ENCODE measurements around the gene BRINP1. TPM values are rescaled to one million over a fixed set of nuclear protein-coding genes. Genes with fewer than 3 reads are reported as not detected.

Gene BRINP1
- total RNA-seq, 2 donors from 2014 or later: 1.0 TPM; not detected in 1

DNA sequence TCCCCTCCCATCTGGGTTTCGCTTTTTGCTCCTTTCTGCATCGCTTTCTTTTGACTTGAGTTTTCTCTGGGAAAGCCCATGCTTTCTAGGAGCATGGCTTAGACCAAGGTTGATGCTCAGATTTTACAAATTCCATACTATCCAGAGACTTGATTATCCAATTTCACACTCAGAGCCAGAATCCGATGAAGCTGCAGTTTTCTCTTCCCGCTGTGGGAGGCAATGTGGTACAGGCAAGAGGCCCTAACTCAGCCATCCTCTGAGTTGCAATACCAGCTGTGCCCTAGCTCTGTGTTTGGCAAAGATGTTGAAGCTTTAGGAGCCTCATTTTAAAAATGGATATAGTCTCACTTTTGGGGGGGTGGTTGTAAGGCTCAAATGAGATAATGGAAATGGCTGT is 85.1 kb downstream of the BRINP1 start:
- 53 to 58% methylated on average over 4 of the region's 4 CpGs for WGBS, 2 donors
- DNase-seq (no peak), ATAC-seq (no peak)
- Histone ChIP-seq H3K27ac (no peak overlapping the region), H3K27me3 (no peaks in the 10 kb centered on the region), H3K4me3 (no peak overlapping the region), H3K36me3 (replicated peaks in 1 of 2; ENCODE audit: insufficient read depth in 1 of 2, low read depth in 2 of 2) (no peaks in the 10 kb centered on the region), H3K4me1 (no peaks in the 10 kb centered on the region), H3K9me3 (no peaks in the 10 kb centered on the region)
- TF ChIP-seq, protein P1, sequence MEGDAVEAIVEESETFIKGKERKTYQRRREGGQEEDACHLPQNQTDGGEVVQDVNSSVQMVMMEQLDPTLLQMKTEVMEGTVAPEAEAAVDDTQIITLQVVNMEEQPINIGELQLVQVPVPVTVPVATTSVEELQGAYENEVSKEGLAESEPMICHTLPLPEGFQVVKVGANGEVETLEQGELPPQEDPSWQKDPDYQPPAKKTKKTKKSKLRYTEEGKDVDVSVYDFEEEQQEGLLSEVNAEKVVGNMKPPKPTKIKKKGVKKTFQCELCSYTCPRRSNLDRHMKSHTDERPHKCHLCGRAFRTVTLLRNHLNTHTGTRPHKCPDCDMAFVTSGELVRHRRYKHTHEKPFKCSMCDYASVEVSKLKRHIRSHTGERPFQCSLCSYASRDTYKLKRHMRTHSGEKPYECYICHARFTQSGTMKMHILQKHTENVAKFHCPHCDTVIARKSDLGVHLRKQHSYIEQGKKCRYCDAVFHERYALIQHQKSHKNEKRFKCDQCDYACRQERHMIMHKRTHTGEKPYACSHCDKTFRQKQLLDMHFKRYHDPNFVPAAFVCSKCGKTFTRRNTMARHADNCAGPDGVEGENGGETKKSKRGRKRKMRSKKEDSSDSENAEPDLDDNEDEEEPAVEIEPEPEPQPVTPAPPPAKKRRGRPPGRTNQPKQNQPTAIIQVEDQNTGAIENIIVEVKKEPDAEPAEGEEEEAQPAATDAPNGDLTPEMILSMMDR (IDR thresholded peaks at IDR 0.05): peak in 1 of 7 experiments; percentile 10
- TF ChIP-seq POLR2A (IDR thresholded peaks at IDR 0.05): no peak
- intact Hi-C loops (cut with DNase I): no loop called here

DNA sequence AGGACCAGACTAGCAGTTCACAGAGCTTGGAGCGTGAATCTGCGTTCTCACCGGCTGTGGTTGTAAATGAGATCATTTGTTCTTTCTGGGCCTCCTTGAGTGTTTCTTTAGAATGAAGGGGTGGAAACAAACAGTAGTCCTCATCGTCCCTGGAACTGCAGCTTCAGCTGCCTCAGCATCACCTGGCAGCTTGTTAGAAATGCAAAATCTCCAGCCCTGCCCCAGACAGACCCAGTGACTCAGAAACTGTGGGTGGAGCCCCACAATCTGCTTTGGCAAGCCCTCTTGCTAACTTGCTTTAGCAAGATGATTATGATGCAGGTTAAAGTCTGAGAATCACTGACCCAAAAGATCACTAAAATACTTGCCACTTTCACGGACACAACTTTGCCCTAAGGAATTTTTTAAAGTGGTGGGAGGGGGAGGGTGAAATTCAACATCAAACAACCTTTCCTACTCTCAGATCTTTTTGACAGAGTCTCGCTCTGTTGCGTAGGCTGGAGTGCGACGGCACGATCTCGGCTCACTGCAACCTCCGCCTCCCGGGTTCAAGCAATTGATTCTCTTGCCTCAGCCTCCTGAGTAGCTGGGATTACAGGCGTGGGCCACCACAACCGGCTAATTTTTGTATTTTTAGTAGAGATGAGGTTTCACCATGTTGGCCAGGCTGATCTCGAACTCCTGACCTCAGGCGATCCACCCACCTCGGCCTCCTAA is 86.0 kb downstream of the BRINP1 start:
- no peak overlapping the region for H3K27ac ChIP-seq
- 45 to 52% methylated on average over 18 of the region's 18 CpGs for WGBS, 2 donors
- DNase-seq: no peak
- intact Hi-C loops (cut with DNase I): no loop called here
- H3K4me1 ChIP-seq: no peaks in the 10 kb centered on the region
- no peak for TF ChIP-seq POLR2A (IDR thresholded peaks at IDR 0.05)
- TF ChIP-seq, protein P1 (IDR thresholded peaks at IDR 0.05): no peak
- H3K9me3 ChIP-seq: no peaks in the 10 kb centered on the region
- H3K27me3 ChIP-seq: no peaks in the 10 kb centered on the region
- ATAC-seq: no peak
- no peak overlapping the region for H3K4me3 ChIP-seq
- H3K36me3 ChIP-seq (replicated peaks in 1 of 2; ENCODE audit: insufficient read depth in 1 of 2, low read depth in 2 of 2): no peaks in the 10 kb centered on the region

DNA sequence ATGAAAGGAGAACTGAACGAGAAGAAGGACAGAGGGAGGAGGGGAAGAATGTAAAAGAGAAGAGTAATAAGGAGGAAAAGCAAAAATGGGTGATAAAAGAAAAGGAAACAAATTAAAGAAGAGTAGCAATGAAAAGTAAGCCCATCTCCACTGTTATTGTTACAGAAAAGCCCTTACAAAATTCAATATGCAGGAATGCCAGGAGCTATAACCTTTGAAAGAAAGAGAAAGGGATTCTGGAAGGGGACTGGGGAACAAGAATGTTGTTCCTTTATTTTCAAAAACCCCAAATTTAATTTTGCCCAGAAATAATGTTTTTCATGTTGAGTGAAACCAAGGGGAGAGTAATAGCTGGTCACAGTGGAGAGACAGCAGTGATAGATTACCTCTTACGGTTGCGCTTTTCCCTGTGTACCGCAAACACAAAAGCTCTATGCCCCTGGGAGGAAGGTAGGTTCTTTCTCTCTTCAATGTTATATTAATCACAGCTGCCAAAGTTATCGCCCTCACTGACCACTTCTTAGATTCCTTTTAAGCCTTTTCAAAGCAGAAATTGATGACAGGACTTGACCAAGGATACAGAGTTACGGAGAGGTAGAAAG is 86.7 kb downstream of the BRINP1 start:
- Histone ChIP-seq H3K9me3 (no peaks in the 10 kb centered on the region), H3K27me3 (no peaks in the 10 kb centered on the region), H3K4me1 (no peaks in the 10 kb centered on the region), H3K27ac (no peak overlapping the region), H3K36me3 (replicated peaks in 1 of 2; ENCODE audit: insufficient read depth in 1 of 2, low read depth in 2 of 2) (no peaks in the 10 kb centered on the region), H3K4me3 (no peak overlapping the region)
- no peak for ATAC-seq
- DNase-seq: no peak
- WGBS, 2 donors: 29 to 34% methylated on average over 6 of the region's 6 CpGs
- TF ChIP-seq, protein P1 (IDR thresholded peaks at IDR 0.05): no peak
- TF ChIP-seq POLR2A (IDR thresholded peaks at IDR 0.05): no peak
- intact Hi-C loops (cut with DNase I): no loop called here

DNA sequence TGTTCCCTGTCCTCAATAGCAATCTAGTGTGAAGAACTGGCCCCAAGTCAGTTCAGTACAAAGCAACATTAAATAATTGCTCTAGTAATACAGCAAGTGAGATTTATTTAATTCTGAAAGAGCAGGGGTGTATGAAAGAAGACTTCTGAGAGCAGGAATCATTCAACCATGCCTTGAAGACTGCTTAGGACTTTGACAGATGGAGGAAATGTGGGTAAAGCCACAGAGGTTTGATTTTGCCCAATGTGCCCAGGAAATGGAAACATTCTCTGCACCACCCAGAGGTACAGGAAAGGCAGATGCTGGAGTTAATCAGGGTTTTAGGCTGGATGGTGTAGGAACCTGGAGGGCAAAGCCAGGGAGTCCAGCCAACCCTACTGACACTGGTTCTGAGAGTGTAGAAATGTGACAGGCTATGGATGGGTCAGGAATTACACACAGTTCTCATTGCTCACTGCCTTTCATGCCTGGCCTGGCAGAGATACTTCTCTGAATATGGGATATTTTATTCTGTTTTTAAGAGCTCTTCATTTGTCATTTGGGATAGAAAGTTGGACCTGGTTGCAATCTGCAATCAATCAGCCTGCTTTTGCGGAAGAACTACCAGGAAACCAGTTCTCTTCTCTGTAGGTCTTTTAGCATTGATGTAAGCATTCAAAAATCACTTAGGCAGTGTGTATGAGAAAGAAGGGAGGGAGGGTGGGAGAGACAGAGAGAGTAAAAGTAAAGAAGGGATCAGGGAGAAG is 88.3 kb downstream of the BRINP1 start:
- no peak for TF ChIP-seq POLR2A (IDR thresholded peaks at IDR 0.05)
- TF ChIP-seq, protein P1 (IDR thresholded peaks at IDR 0.05): no peak
- ATAC-seq: no peak

More for the DNA sequence above, 88.3 kb downstream of the BRINP1 start:
- Histone ChIP-seq H3K9me3 (no peaks in the 10 kb centered on the region), H3K27me3 (no peaks in the 10 kb centered on the region), H3K27ac (no peak overlapping the region), H3K4me1 (no peaks in the 10 kb centered on the region), H3K36me3 (replicated peaks in 1 of 2; ENCODE audit: insufficient read depth in 1 of 2, low read depth in 2 of 2) (no peaks in the 10 kb centered on the region), H3K4me3 (no peak overlapping the region)
- intact Hi-C loops (cut with DNase I): no loop called here
- DNase-seq: no peak
- WGBS, 2 donors: 65 to 71% methylated on average over 1 of the region's 1 CpG
